ENCODE data around the gene SMIM27. TPM values are rescaled to one million over a fixed set of nuclear protein-coding genes. Genes with fewer than 3 reads are reported as not detected.
A peak's percentile ranks its signal among the peaks of the same experiment; 100 is the strongest.

The SMIM27 gene
- total and polyA plus RNA-seq, 8 donors: 2.4 to 21.4 (median 11.6) TPM; not detected in 2

DNA sequence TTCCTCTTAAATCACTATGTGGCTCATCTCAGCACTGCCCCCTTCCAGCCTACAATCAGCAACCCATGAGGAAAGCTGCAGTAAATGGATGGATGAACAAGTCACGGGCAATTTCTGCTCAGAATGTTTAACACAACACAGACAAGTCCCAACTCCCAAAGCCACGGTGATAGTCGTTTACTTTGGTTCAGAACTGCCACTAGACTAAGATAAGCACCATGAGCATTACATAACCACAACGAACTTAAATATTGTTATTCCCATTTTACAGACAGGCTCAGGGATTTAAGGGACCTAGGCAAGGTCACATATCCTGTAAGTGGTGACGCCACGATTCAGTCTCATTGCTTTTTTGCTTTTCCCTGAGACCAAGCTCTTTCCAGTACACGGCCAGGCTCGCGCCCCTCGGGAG lies 2.0 kb upstream of the SMIM27 start:
- 2 to 4% (median 3%) methylated on average over 10 of the region's 10 CpGs for WGBS, 5 donors
- no peak for DNase-seq
- no peaks in the 10 kb centered on the region for H3K27me3 ChIP-seq
- H3K4me3 ChIP-seq: peak overlapping the region; percentile 59 to 88 (median 74)
- H3K36me3 ChIP-seq: peaks cover 0 to 4% (median 0%) of the 10 kb centered on the region in 4 donors
- TF ChIP-seq, protein P1, sequence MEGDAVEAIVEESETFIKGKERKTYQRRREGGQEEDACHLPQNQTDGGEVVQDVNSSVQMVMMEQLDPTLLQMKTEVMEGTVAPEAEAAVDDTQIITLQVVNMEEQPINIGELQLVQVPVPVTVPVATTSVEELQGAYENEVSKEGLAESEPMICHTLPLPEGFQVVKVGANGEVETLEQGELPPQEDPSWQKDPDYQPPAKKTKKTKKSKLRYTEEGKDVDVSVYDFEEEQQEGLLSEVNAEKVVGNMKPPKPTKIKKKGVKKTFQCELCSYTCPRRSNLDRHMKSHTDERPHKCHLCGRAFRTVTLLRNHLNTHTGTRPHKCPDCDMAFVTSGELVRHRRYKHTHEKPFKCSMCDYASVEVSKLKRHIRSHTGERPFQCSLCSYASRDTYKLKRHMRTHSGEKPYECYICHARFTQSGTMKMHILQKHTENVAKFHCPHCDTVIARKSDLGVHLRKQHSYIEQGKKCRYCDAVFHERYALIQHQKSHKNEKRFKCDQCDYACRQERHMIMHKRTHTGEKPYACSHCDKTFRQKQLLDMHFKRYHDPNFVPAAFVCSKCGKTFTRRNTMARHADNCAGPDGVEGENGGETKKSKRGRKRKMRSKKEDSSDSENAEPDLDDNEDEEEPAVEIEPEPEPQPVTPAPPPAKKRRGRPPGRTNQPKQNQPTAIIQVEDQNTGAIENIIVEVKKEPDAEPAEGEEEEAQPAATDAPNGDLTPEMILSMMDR (IDR thresholded peaks at IDR 0.05): no peak
- no peak for TF ChIP-seq POLR2A (IDR thresholded peaks at IDR 0.05)
- no peak for TF ChIP-seq POLR2AphosphoS5 (IDR thresholded peaks at IDR 0.05)
- TF ChIP-seq EP300 (IDR thresholded peaks at IDR 0.05): no peak
- H3K9me3 ChIP-seq: no peaks in the 10 kb centered on the region
- H3K4me1 ChIP-seq: peaks cover 20 to 56% (median 40%) of the 10 kb centered on the region in 4 donors
- H3K27ac ChIP-seq: peak overlapping the region; percentile 92 to 97 (median 96)
- intact Hi-C loops (cut with DNase I; ENCODE audit: low total_unique reads): no loop called here

- Histone ChIP-seq H3K27ac (peak overlapping the region; percentile 92 to 97 (median 96)), H3K9me3 (no peaks in the 10 kb centered on the region), H3K4me3 (peak overlapping the region; percentile 59 to 88 (median 74)), H3K4me1 (peaks cover 16 to 50% (median 34%) of the 10 kb centered on the region in 4 donors), H3K27me3 (no peaks in the 10 kb centered on the region), H3K36me3 (peaks cover 0 to 4% (median 0%) of the 10 kb centered on the region in 4 donors)
- 0 to 1% (median 0%) methylated on average over 43 to 75 of the region's 75 CpGs for WGBS, 5 donors
- DNase-seq: peak; percentile 90 to 99
- no peak for TF ChIP-seq POLR2A (IDR thresholded peaks at IDR 0.05)
- TF ChIP-seq POLR2AphosphoS5 (IDR thresholded peaks at IDR 0.05): peak; percentile 38 to 60 (median 54)
- no peak for TF ChIP-seq EP300 (IDR thresholded peaks at IDR 0.05)
- TF ChIP-seq, protein P1 (IDR thresholded peaks at IDR 0.05): peak in 1 of 7 experiments; percentile 4
- intact Hi-C loops (cut with DNase I; ENCODE audit: low total_unique reads): no loop called here
These were observed 1.4 kb upstream of the SMIM27 start for GRCh38 chr9:32550562-32551275.

DNA sequence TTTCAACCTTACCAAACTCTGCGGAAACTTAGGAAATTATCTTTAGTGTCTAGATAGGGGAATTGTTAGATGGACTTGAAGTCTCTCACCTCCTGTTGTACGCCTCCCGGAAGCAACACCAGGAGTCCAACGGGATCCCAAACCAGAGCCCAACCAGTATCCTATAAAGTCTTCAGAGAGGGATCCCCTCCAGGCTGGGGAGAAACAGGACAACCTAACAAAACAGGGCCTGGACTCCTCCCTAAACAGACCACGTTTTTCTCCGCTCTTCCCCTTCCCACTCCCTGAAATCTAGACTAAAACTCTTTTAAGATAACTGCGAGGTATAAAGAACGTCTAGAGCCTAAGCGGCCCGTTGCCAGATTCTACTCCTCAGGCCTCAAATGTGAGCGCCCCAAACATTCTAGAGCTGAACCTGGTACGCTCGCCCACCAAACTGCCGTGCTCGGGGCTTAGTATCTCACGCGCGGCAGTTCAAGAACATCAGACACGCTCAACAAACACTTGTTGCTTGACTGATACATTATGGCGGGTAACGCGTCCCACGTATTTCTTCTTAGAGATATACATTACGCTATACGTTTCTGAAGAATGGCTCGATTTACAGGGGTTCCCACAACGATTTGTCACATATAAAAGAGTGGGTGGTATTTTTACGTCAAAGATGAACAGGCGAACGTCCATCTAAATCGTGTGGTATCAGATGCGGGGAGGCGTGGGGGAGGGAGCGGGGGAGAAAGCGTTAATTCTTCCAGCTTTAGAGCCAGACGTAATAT lies 663 bp upstream of the SMIM27 start:
- Histone ChIP-seq H3K9me3 (no peaks in the 10 kb centered on the region), H3K27me3 (no peaks in the 10 kb centered on the region), H3K4me1 (peaks cover 16 to 43% (median 32%) of the 10 kb centered on the region in 4 donors), H3K4me3 (peak overlapping the region; percentile 59 to 88 (median 74)), H3K36me3 (peaks cover 0 to 4% (median 0%) of the 10 kb centered on the region in 4 donors), H3K27ac (peak overlapping the region; percentile 92 to 97 (median 96))
- TF ChIP-seq EP300 (IDR thresholded peaks at IDR 0.05): no peak
- TF ChIP-seq POLR2AphosphoS5 (IDR thresholded peaks at IDR 0.05): peak in 1 of 3 donors; percentile 7
- TF ChIP-seq, protein P1 (IDR thresholded peaks at IDR 0.05): no peak
- TF ChIP-seq POLR2A (IDR thresholded peaks at IDR 0.05): no peak
- WGBS, 5 donors: 0 to 1% (median 1%) methylated on average over 30 to 36 of the region's 36 CpGs
- DNase-seq: peak in 1 of 2 donors; percentile 70
- intact Hi-C loops (cut with DNase I; ENCODE audit: low total_unique reads): no loop called here

DNA sequence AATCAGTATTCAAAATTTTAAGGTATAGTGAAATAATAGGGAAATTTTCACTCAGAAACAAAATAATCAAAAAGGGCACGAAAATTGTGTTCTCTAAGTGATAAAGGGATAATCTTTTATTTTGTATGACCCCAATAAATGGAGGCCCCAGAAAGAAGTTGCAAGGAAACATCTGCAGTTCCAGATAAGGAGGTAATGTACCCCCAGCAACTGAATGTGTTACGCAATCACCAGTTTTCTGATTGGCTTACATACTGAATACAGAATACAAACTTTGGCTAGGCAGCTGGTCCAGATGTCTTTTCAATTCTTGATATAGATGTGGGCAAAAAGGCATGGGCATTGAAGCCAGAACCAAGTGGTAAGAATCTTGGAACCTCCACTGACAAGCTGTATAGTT lies 2.0 kb downstream of the SMIM27 start:
- no peak overlapping the region for H3K27ac ChIP-seq
- H3K4me1 ChIP-seq: peaks cover 16 to 37% (median 22%) of the 10 kb centered on the region in 4 donors
- DNase-seq: peak in 1 of 2 donors; percentile 7
- intact Hi-C loops (cut with DNase I; ENCODE audit: low total_unique reads): no loop called here
- 81 to 86% (median 84%) methylated on average over 2 of the region's 2 CpGs for WGBS, 5 donors
- H3K4me3 ChIP-seq: no peak overlapping the region
- H3K27me3 ChIP-seq: no peaks in the 10 kb centered on the region
- no peaks in the 10 kb centered on the region for H3K9me3 ChIP-seq
- no peaks in the 10 kb centered on the region for H3K36me3 ChIP-seq
- TF ChIP-seq POLR2AphosphoS5 (IDR thresholded peaks at IDR 0.05) (no peak), POLR2A (IDR thresholded peaks at IDR 0.05) (no peak), EP300 (IDR thresholded peaks at IDR 0.05) (no peak)
- TF ChIP-seq, protein P1 (IDR thresholded peaks at IDR 0.05): no peak
